GM19455 (cell line): Measurements from ENCODE around the gene RASSF1.
"Not testable (repeated sequence)": the region's sequence is repeated elsewhere in the genome, so short reads cannot be mapped to it uniquely, and the experiment has no call there.

ENCODE experiments used
- ATAC-seq: cut with Tn5 transposase; IDR thresholded peaks from one replicate; pipeline ENCODE4 v1.9.1; 2021; ENCODE audit not compliant: unreplicated experiment

RASSF1 gene

GRCh38 chr3:50288387-50289007, 52.1 kb downstream of the RASSF1 start:
- ATAC-seq = no peak

DNA sequence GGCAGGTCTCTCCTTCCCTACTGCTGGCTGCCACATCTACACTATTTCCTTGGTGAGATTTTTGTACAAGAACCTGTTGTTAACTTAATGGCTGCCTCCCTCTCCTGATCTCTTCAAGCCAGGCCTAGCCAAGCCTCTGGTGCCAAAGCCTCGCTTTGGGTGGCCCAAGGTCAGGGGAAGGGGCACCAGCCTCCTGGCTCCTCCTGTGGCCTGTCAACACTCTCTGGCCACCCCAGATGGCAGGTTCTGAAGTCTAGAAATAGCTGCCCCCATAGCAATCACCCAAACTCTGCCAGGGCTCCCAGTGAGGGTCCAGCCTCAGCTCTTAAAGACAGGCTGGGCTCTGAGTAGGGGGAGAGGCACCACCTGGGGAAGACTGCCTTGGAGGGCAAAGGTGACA, 53.4 kb downstream of the RASSF1 start:
- no peak for ATAC-seq

- no peak for ATAC-seq
These were observed 54.1 kb downstream of the RASSF1 start for GRCh38 chr3:50286322-50287227.

DNA sequence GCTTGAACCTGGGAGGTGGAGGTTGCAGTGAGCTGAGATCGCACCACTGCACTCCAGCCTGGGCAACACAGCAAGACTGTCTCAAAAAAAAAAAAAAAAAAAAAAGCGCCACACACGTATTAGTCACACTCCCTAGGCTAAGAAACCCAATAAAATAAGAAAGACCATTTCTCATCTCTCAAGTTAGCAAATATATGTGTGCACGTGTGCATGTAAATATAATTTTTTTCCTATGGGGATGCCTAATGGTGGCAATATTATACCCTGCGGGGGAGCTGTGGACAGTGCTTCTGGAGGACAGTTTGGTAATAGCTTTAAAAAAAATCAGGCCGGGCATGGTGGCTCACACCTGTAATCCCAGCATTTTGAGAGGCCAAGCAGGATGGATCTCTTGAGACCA, 56.5 kb downstream of the RASSF1 start:
- ATAC-seq = not testable (repeated sequence)
